T-helper 17 cell (primary cell): ENCODE data around the gene DIRAS2. TPM values are rescaled to one million over a fixed set of nuclear protein-coding genes. Genes with fewer than 3 reads are reported as not detected.

Source experiments
- ATAC-seq: fragments of 150-1000 bp; cut with Tn5 transposase; 2 replicates; pipeline ENCODE4 v1.10.0; 2021; ENCODE audit warnings: mild to moderate bottlenecking, moderate library complexity
- DNase-seq, 3 donors: peaks; one replicate each; pipeline versions ENCODE4 v3.0.0 to v3.0.0-alpha.2; 2020 to 2021
- H3K9me3 ChIP-seq: one replicate; pipeline ENCODE4 v1.7.0; 2013; ENCODE audit warnings: low read length, mild to moderate bottlenecking; ENCODE audit not compliant: control insufficient read depth, poor library complexity, severe bottlenecking
- H3K27ac Mint-ChIP-seq: one replicate; pipeline ENCODE4 v1.8.0; 2022; ENCODE audit warnings: mild to moderate bottlenecking, moderate library complexity, mixed read lengths
- H3K27me3 Mint-ChIP-seq: one replicate; pipeline ENCODE4 v1.8.0; 2022; ENCODE audit warnings: mixed read lengths
- H3K36me3 Mint-ChIP-seq: one replicate; pipeline ENCODE4 v1.8.0; 2022; ENCODE audit warnings: low read depth, mixed read lengths
- H3K4me1 Mint-ChIP-seq: one replicate; pipeline ENCODE4 v1.8.0; 2022; ENCODE audit warnings: mild to moderate bottlenecking, mixed read lengths
- H3K4me3 Mint-ChIP-seq: one replicate; pipeline ENCODE4 v1.8.0; 2022; ENCODE audit warnings: mild to moderate bottlenecking, moderate library complexity, mixed read lengths
- total RNA-seq, 4 donors: library from RNA in 2 of 4; stranded (reverse) in 2 of 4; gene quantifications; one replicate each; pipeline ENCODE4 v1.2.3 and lab custom pipeline; 2022 to 2026

The DIRAS2 gene
- total RNA-seq, 2 donors from 2014 or later = not detected

DNA sequence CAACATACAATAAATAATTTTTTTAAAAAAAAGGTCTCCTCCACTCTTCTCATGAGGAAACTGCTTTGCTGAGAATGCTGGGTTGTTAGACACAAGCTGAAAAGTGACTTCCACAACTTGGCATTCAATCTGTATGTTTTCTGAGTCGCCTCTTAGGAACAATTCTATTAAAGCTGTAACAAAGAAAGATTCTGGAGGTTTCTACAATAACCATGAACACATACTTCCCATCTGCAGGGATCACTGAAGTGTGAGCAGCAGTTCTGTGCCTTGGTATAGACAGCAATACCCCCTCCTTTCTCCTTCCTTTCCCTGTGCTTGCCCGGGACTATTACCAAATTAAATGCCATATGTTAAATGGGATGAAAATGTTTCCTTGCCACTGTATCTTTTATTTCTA, 1.5 kb downstream of the DIRAS2 start:
- no peaks in the 10 kb centered on the region for H3K4me1 Mint-ChIP-seq
- peaks cover 76% of the 10 kb centered on the region for H3K27me3 Mint-ChIP-seq
- H3K27ac Mint-ChIP-seq = no peak overlapping the region
- DNase-seq = no peak
- no peak overlapping the region for H3K4me3 Mint-ChIP-seq
- no peaks in the 10 kb centered on the region for H3K9me3 ChIP-seq
- ATAC-seq = no peak
- no peaks in the 10 kb centered on the region for H3K36me3 Mint-ChIP-seq

DNA sequence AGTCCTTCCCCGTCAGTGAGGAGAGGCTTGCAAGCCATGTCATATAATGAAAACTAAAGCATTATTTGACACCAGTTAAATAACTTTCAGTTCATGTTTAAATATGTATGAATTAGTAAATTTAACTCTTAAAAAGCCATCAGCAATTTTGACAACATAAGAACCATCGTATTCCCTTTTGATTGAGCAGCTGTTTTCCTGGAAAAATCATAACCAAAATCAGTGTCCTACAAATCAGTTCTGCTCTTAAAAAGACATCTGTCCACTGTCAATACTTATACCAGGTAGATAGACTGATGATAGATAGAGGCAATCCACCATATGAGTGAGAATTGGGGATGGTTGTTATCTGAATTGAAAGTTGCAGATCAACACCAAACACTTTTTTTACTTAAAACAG, 2.3 kb downstream of the DIRAS2 start:
- Mint-ChIP-seq H3K4me1 (no peaks in the 10 kb centered on the region), H3K4me3 (no peak overlapping the region), H3K27ac (no peak overlapping the region), H3K27me3 (peaks cover 68% of the 10 kb centered on the region), H3K36me3 (no peaks in the 10 kb centered on the region)
- H3K9me3 ChIP-seq = no peaks in the 10 kb centered on the region
- DNase-seq = no peak
- ATAC-seq = no peak

DNA sequence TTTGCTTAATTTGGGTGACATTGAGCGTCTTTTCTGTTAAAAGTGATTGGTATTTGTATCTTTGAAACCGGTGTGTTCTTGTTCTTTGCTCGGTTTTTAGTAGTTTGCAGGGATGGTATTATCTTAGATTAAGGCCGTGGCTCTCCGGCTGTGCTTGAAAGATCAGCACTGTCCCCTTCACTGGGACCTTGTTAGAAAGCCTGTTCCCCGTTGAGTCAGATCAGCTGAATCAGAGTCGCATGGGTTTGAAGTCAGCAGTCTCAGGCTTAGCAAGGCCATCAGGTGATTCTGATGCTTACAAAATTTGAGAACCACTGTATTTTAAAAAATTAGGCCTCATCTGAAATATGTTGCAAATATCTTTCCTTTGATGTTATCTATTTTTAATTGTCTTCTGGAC, 5.0 kb downstream of the DIRAS2 start:
- no peak for DNase-seq
- no peak overlapping the region for H3K27ac Mint-ChIP-seq
- H3K9me3 ChIP-seq = no peaks in the 10 kb centered on the region
- no peaks in the 10 kb centered on the region for H3K4me1 Mint-ChIP-seq
- no peak for ATAC-seq
- H3K4me3 Mint-ChIP-seq = no peak overlapping the region
- H3K36me3 Mint-ChIP-seq = no peaks in the 10 kb centered on the region
- peaks cover 46% of the 10 kb centered on the region for H3K27me3 Mint-ChIP-seq

DNA sequence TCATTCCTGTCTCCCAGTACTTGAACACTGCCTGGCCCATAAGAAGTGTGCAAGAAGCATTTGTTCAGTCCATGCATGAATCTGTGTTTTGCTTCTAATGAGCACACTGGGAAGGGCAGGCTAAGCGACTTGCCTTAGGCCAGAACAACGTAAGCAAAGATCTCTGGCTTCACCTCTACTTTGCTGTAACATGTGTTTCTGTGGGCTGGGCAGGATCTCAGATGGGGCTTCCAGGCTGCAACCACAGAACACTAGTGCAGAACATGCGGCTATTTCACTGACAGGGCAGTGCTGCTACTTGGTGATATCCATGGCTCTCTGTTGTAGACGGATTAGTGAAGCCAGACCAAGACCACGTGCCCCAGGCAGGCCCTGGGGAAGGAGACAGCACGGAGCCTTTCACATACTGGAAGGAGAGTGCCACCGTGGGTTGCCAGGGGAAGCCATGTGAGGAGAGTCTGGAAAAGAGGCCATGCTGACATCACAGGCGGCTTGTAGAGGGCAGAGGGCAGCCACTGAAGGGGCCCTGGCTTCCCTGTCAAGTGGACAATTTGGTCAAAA, 9.9 kb downstream of the DIRAS2 start:
- H3K4me3 Mint-ChIP-seq = no peak overlapping the region
- no peak for ATAC-seq
- no peak overlapping the region for H3K27ac Mint-ChIP-seq
- H3K4me1 Mint-ChIP-seq = no peaks in the 10 kb centered on the region
- no peak for DNase-seq
- peaks cover 14% of the 10 kb centered on the region for H3K27me3 Mint-ChIP-seq
- no peaks in the 10 kb centered on the region for H3K9me3 ChIP-seq
- H3K36me3 Mint-ChIP-seq = no peaks in the 10 kb centered on the region

DNA sequence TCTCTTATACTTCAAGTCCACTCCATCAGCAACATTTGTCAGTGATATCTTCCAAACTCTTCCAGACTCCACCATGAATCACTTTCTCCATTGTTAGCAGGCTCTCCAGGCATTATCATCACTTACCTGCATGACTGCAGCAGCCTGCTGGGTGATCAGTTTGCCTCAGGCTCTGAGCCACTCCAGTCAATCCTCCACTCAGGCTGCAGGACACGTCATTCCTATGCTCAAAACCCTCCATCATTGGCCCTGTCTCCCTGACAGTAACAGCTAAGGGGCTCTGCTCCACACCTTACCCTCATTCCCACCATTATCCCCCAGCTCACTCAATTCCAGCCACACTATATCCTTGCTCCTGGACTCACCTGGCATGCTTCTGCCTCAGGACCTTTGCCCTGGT, 10.7 kb downstream of the DIRAS2 start:
- no peak for DNase-seq
- H3K27me3 Mint-ChIP-seq = peaks cover 12% of the 10 kb centered on the region
- ATAC-seq = no peak
- H3K4me1 Mint-ChIP-seq = no peaks in the 10 kb centered on the region
- no peak overlapping the region for H3K4me3 Mint-ChIP-seq
- H3K27ac Mint-ChIP-seq = no peak overlapping the region
- no peaks in the 10 kb centered on the region for H3K9me3 ChIP-seq
- H3K36me3 Mint-ChIP-seq = no peaks in the 10 kb centered on the region

DNA sequence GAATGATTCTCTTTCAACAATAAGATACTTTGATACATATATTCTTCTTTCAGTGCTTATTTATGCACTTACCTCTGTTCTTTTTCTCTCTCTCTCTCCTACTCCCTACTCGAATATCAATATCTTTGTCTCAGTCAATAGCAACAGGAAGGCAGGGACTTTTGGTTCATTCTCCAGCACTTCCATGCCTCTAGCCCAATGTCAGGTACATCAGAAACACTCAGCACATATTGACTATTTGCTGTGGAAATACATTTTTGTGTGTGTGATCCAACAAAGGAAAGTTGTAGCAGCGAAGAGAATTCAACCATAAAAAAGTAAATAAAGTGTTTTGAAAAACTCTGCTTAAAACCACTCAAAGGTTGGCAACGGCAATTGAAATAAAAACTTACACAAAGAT, 12.6 kb downstream of the DIRAS2 start:
- Mint-ChIP-seq H3K4me3 (no peak overlapping the region), H3K4me1 (no peaks in the 10 kb centered on the region), H3K27ac (no peak overlapping the region), H3K27me3 (peaks cover 16% of the 10 kb centered on the region), H3K36me3 (no peaks in the 10 kb centered on the region)
- no peaks in the 10 kb centered on the region for H3K9me3 ChIP-seq
- DNase-seq = no peak
- ATAC-seq = no peak

DNA sequence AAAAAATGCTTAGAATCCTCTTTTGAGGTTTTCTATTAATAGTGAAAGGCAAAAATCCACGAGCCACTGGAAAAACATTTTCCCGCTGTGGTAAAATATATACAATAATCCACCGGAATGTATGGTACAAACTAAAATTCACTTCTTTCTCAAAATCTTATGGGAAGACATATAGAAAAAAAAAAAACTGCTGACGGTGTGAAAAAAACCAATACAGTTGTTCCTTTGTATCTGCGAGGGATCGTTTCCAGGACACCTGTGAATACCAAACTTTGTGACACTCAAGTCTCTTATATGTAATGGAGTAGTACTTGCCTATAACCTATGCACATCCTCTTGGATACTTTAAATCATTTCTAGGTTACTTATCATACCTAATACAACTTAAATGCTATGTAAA, 13.3 kb downstream of the DIRAS2 start:
- Mint-ChIP-seq H3K4me1 (no peaks in the 10 kb centered on the region), H3K27me3 (peaks cover 23% of the 10 kb centered on the region), H3K4me3 (no peak overlapping the region), H3K27ac (no peak overlapping the region), H3K36me3 (no peaks in the 10 kb centered on the region)
- DNase-seq (no peak), ATAC-seq (no peak)
- H3K9me3 ChIP-seq = no peaks in the 10 kb centered on the region

DNA sequence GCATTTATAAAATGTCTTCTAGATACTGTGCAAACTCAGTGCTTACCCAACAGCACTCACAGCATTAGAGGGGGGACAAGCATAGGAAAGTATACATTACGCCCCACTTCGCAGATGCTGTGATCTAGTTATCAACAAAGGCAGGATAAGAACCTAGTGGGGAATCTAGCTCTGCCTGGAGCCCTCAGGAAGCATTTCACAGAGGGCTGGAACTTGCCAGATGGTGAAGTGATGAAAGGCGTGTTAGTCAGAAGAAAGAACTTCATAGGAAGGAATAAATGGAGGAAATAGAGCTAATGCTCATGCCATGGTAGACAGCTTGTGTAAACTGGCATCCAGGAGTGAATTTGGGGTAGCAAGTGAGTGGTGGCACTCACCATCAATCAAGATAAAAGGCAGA, 25.8 kb downstream of the DIRAS2 start:
- no peak for ATAC-seq
- Mint-ChIP-seq H3K27ac (no peak overlapping the region), H3K27me3 (peaks cover 13% of the 10 kb centered on the region)

DNA sequence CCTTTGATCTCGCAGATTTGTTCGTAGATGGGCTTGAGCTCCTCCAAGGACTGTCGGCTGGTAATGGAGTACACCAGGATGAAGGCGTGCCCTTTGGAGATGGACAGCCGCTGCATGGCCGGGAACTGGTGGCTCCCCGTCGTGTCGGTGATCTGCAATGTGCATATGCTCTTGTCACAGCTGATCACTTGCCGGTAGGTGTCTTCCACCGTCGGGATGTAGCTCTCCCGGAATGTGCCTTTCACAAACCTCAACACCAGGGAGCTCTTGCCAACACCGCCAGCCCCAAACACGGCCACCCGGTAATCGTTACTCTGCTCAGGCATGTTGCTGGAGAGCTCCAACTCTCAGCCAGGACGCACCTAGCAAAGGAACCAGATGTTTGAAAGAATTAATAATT, 29.1 kb downstream of the DIRAS2 start:
- no peak overlapping the region for H3K27ac Mint-ChIP-seq
- H3K36me3 Mint-ChIP-seq = no peaks in the 10 kb centered on the region
- no peak overlapping the region for H3K4me3 Mint-ChIP-seq
- DNase-seq = no peak
- no peaks in the 10 kb centered on the region for H3K4me1 Mint-ChIP-seq
- H3K27me3 Mint-ChIP-seq = peaks cover 32% of the 10 kb centered on the region
- no peaks in the 10 kb centered on the region for H3K9me3 ChIP-seq
- no peak for ATAC-seq

More for the DNA sequence above, 25.8 kb downstream of the DIRAS2 start:
- DNase-seq = no peak
- H3K36me3 Mint-ChIP-seq = no peaks in the 10 kb centered on the region
- no peaks in the 10 kb centered on the region for H3K9me3 ChIP-seq
- peaks cover 2% of the 10 kb centered on the region for H3K4me1 Mint-ChIP-seq
- no peak overlapping the region for H3K4me3 Mint-ChIP-seq

DNA sequence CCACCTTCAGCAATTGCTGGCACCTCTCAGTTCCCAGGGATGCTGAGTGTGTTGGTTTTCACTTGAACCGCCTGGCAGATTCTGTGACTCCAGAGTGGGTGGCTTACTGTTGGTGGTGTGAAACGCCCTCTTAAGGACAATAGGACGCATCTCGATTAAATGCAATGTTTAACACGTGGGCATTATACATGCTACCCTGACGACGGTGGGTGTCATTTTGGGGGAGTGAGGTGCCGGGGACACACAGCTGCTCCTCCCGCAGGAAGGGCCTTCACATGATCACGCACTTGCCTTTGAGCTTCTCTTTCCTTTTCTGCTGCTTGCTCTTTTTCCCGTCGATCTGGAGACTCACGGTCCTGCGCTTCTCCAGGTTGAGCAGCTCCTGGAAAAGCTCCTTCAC, 29.7 kb downstream of the DIRAS2 start:
- H3K27me3 Mint-ChIP-seq = peaks cover 37% of the 10 kb centered on the region
- H3K36me3 Mint-ChIP-seq = no peaks in the 10 kb centered on the region
- no peak overlapping the region for H3K27ac Mint-ChIP-seq
- DNase-seq (no peak), ATAC-seq (no peak)
- no peaks in the 10 kb centered on the region for H3K4me1 Mint-ChIP-seq
- no peaks in the 10 kb centered on the region for H3K9me3 ChIP-seq
- H3K4me3 Mint-ChIP-seq = no peak overlapping the region

DNA sequence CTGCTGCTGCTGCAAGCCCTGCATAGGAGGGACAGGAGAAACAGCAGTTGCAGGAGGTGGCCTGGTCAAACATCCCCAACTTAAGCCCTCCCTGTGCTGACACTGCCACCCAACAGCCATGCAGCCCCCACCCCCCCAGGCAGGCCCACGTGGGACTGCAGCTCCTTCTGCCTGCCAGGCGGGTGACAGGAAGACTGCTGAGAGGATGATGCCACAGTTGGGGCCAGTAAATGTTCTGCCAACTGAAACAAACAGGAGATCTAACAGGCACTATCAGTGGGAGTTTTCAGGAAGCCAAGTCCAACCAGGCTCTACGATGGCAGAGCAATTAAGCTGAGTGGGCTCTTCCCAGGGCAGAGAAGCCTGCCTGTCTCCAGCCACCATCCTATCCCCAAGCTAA, 31.1 kb downstream of the DIRAS2 start:
- ATAC-seq = no peak
- H3K27ac Mint-ChIP-seq = no peak overlapping the region

DNA sequence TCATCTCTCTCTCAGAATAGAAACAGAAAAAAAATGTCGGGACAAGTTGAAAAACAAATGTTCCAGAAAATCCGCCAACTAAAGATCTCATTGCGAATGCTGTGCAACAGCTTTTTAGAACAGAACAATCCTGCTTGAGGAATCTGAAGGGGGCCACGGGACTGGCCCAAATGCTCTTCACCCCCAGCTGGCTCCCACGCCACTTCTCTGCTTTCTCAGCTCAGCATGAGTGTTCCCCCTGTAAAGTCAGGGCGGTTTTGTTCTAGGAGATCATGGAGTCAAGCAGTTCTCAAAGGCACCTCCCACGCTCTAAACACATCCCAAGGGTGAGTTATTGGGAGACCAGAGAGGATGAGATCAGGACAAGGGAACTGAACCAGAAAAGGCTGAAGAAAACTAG, 31.5 kb downstream of the DIRAS2 start:
- H3K4me1 Mint-ChIP-seq = no peaks in the 10 kb centered on the region
- no peaks in the 10 kb centered on the region for H3K36me3 Mint-ChIP-seq
- H3K27me3 Mint-ChIP-seq = peaks cover 49% of the 10 kb centered on the region
- H3K9me3 ChIP-seq = no peaks in the 10 kb centered on the region
- no peak for DNase-seq
- no peak for ATAC-seq
- H3K27ac Mint-ChIP-seq = no peak overlapping the region
- H3K4me3 Mint-ChIP-seq = no peak overlapping the region

More for the DNA sequence above, 31.1 kb downstream of the DIRAS2 start:
- H3K36me3 Mint-ChIP-seq = no peaks in the 10 kb centered on the region
- H3K4me3 Mint-ChIP-seq = no peak overlapping the region
- H3K4me1 Mint-ChIP-seq = no peaks in the 10 kb centered on the region
- peaks cover 49% of the 10 kb centered on the region for H3K27me3 Mint-ChIP-seq
- DNase-seq = no peak
- H3K9me3 ChIP-seq = no peaks in the 10 kb centered on the region

DNA sequence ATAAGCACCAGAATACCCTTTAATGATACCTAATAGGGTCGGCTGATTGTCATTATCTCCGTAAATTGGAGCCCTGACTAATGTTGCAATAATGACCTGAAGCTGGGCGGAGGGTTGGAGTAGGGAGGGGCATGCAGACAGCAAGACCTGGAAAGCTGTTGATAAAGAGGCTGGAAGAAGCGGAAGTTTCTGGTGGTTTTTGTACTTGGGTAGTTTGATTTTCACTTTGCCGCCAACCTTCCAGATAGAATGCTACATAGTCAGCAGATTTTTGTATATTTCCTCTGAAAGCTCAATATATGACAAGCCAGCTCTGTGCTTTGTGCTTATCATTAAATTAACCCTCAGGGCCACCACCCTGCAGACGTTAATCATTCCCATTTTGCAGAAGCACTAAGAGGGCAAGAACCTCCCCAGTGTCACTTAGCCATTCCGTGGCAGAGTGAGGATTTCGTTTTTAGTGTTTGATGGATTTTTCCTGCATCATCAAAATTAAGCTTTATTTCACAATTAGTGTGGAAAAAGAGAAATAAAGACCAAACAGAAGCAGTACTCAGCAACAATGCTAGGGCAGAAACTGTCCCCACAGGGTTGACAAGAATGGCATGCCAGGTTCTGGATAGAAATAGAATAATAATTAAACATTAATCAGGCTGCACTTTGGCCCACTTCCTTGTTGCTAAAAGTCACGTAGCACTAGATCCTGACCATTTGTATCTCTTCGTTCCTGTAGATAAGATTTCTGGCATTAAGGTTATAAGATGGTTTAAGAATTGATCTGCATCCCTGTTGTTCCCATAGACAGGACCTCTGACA, 34.7 kb downstream of the DIRAS2 start:
- no peak overlapping the region for H3K4me3 Mint-ChIP-seq
- H3K9me3 ChIP-seq = no peaks in the 10 kb centered on the region
- no peaks in the 10 kb centered on the region for H3K4me1 Mint-ChIP-seq
- peaks cover 67% of the 10 kb centered on the region for H3K27me3 Mint-ChIP-seq
- H3K36me3 Mint-ChIP-seq = no peaks in the 10 kb centered on the region
- ATAC-seq (no peak), DNase-seq (no peak)
- no peak overlapping the region for H3K27ac Mint-ChIP-seq

DNA sequence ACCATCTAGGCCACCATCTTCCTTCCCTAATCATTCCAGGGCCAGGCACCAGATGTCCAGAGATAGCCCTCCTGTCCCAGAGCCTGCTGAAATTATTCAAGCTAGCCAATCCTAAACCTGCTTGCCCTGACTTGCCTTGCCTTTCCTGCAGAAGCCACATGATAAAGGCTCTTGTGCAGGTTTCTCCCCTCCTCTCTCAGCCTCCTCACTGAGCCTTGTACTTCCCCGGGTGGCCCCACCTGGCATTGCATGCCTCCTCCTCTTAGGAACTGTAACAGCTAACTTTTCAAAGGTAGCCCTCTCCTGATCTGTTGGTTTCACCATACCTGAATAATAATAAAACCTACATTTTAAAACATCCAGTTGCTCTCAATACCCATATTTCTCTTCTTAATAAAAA, 42.6 kb downstream of the DIRAS2 start:
- DNase-seq (no peak), ATAC-seq (no peak)
- no peaks in the 10 kb centered on the region for H3K4me1 Mint-ChIP-seq
- no peaks in the 10 kb centered on the region for H3K36me3 Mint-ChIP-seq
- peaks cover 59% of the 10 kb centered on the region for H3K27me3 Mint-ChIP-seq
- H3K27ac Mint-ChIP-seq = no peak overlapping the region
- H3K4me3 Mint-ChIP-seq = no peak overlapping the region
- no peaks in the 10 kb centered on the region for H3K9me3 ChIP-seq
